ENCODE measurements around the gene TTC39A. TPM values are rescaled to one million over a fixed set of nuclear protein-coding genes. Genes with fewer than 3 reads are reported as not detected.

TTC39A gene
- total RNA-seq, 1 donor: 0.43 TPM

Other genes with a start within 250 kb of the TTC39A start
- under 0.01 TPM in 1 of 2 replicates, not detected in the other for gene C1orf185, start 228.3 kb downstream of the TTC39A start, total RNA-seq
- gene RNF11, start 94.3 kb downstream of the TTC39A start, total RNA-seq: 128 and 130 TPM in 2 replicates
- 47.4 and 58.7 TPM in 2 replicates for gene EPS15, start 188.7 kb upstream of the TTC39A start, total RNA-seq

Data from fibroblast of villous mesenchyme (primary cell).